ENCODE results near the gene WBP2NL.
"Not testable (repeated sequence)": the region's sequence is repeated elsewhere in the genome, so short reads cannot be mapped to it uniquely, and the experiment has no call there.

WBP2NL gene

GRCh38 chr22:41998361-41999261 is at the start of gene WBP2NL:
Gene WBP2NL, plus strand, starts transcription at chr22:41998788. Its CDS starts 31 bp downstream, at chr22:41998819.
- DNase-seq, result no peak

GRCh38 chr22:41948928-41949296 is 49.7 kb upstream of the WBP2NL start:
- not testable (repeated sequence) for DNase-seq

GRCh38 chr22:41949297-41949965 is 49.2 kb upstream of the WBP2NL start:
- no peak for DNase-seq

- DNase-seq, result no peak
Observed at GRCh38 chr22:41951898-41952474, 46.6 kb upstream of the WBP2NL start, which contains the start of gene SMIM45. Gene SMIM45, plus strand, starts transcription at chr22:41952150.

GRCh38 chr22:41952713-41953112 is 45.9 kb upstream of the WBP2NL start:
- DNase-seq, result no peak

- DNase-seq, result no peak
Observed at GRCh38 chr22:41957941-41958556, 40.5 kb upstream of the WBP2NL start.

- no peak for DNase-seq
Observed at GRCh38 chr22:41963453-41964111, 35.0 kb upstream of the WBP2NL start.

GRCh38 chr22:41964112-41964491 is 34.5 kb upstream of the WBP2NL start:
- DNase-seq, result no peak

GRCh38 chr22:41966225-41966606 is 32.4 kb upstream of the WBP2NL start:
- no peak for DNase-seq

GRCh38 chr22:41966607-41967240 is 31.9 kb upstream of the WBP2NL start:
- peak; percentile 47 for DNase-seq

GRCh38 chr22:41968601-41969000 is 30.0 kb upstream of the WBP2NL start:
- DNase-seq, result peak; percentile 6

GRCh38 chr22:41969110-41969646 is 29.4 kb upstream of the WBP2NL start, which contains the start of gene SEPTIN3:
Gene SEPTIN3, plus strand, starts transcription at chr22:41969443. Its CDS starts 2,050 bp downstream, at chr22:41971493.
- no peak for DNase-seq

GRCh38 chr22:41970601-41971000 is 28.0 kb upstream of the WBP2NL start:
- no peak for DNase-seq

- no peak for DNase-seq
Observed at GRCh38 chr22:41971431-41971830, 27.2 kb upstream of the WBP2NL start.

GRCh38 chr22:41974691-41975290 is 23.8 kb upstream of the WBP2NL start:
- DNase-seq, result no peak

GRCh38 chr22:41975299-41976069 is 23.1 kb upstream of the WBP2NL start:
- no peak for DNase-seq

GRCh38 chr22:41976070-41976901 is 22.3 kb upstream of the WBP2NL start:
- no peak for DNase-seq

GRCh38 chr22:41976961-41977566 is 21.5 kb upstream of the WBP2NL start:
- DNase-seq, result no peak

- no peak for DNase-seq
Observed at GRCh38 chr22:41978732-41979131, 19.9 kb upstream of the WBP2NL start.
